MM.1S (cell line): ENCODE results near the gene MET.

Experiments
- CTCF ChIP-seq: fragments of 300-600 bp; sonication (generic); IDR thresholded peaks from 2 replicates; pipeline ENCODE4 v1.5.1; 2016; ENCODE audit warnings: antibody characterized with exemption, low read length, mixed read lengths
- EZH2phosphoT487 ChIP-seq: fragments of 300-600 bp; sonication (generic); IDR thresholded peaks from 2 replicates; pipeline ENCODE4 v1.6.1; 2018; ENCODE audit warnings: antibody characterized with exemption, low read length

- TF ChIP-seq EZH2phosphoT487 (no peak), CTCF (no peak)
These were observed 70.6 kb downstream of the MET start for GRCh38 chr7:116742641-116743040.
